Activated CD8-positive, alpha-beta T cell treated with anti-CD3 and anti-CD28 coated beads, Interleukin-2, amount 10 ng/mL, durations not matched to agents 7 days and 5 days (primary cell): ENCODE results near the gene ATP6V0D1. TPM values are rescaled to one million over a fixed set of nuclear protein-coding genes. Genes with fewer than 3 reads are reported as not detected.

Experiments
- ATAC-seq: fragments of 150-1000 bp; cut with Tn5 transposase; one replicate; pipeline ENCODE4 v1.10.0; 2021; ENCODE audit warnings: moderate library complexity
- CTCF ChIA-PET: fragments of 350-600 bp; sonication (Branson Sonifier 250); formaldehyde crosslinking; loops from one replicate; lab custom pipeline; 2021; ENCODE audit warnings: antibody characterized with exemption; lab: Charles Lee
- POLR2A ChIA-PET: fragments of 350-600 bp; sonication (Branson Sonifier 250); formaldehyde crosslinking; loops from one replicate; lab custom pipeline; 2021; ENCODE audit warnings: antibody characterized with exemption; lab: Charles Lee
- DNase-seq: peaks from one replicate; pipeline ENCODE4 v3.0.0-alpha.2; 2020
- H3K27ac Mint-ChIP-seq: one replicate; pipeline ENCODE4 v1.8.0; 2021; ENCODE audit warnings: mild to moderate bottlenecking, mixed read lengths
- H3K27me3 Mint-ChIP-seq: one replicate; pipeline ENCODE4 v1.8.0; 2021; ENCODE audit warnings: low read depth, mixed read lengths
- H3K36me3 Mint-ChIP-seq: one replicate; pipeline ENCODE4 v1.8.0; 2021; ENCODE audit warnings: low read depth, mixed read lengths
- H3K4me1 Mint-ChIP-seq: one replicate; pipeline ENCODE4 v1.8.0; 2021; ENCODE audit warnings: low read depth, mixed read lengths
- H3K4me3 Mint-ChIP-seq: one replicate; pipeline ENCODE4 v1.8.0; 2021; ENCODE audit warnings: mild to moderate bottlenecking, mixed read lengths
- H3K9me3 Mint-ChIP-seq: one replicate; pipeline ENCODE4 v1.8.0; 2022; ENCODE audit warnings: mixed read lengths; ENCODE audit not compliant: insufficient read depth
- total RNA-seq, 2 experiments: library from RNA; stranded (reverse); gene quantifications; one replicate each; pipeline ENCODE4 v1.2.3, GENCODE V29; 2021

Gene ATP6V0D1
- total RNA-seq, 2 experiments from 2014 or later = 52.7 to 58.1 TPM

- H3K36me3 Mint-ChIP-seq = no peaks in the 10 kb centered on the region
- DNase-seq = no peak
- CTCF ChIA-PET = interaction anchor here (1.1 to 1.3 kb wide), 3 partner anchors 40 to 127 kb away, joined by 3 to 4 read pairs (median 3); no protein-coding TSS in a partner anchor
- peaks cover 9% of the 10 kb centered on the region for H3K4me1 Mint-ChIP-seq
- H3K9me3 Mint-ChIP-seq = no peaks in the 10 kb centered on the region
- no peak overlapping the region for H3K4me3 Mint-ChIP-seq
- peaks cover 35% of the 10 kb centered on the region for H3K27me3 Mint-ChIP-seq
- no peak overlapping the region for H3K27ac Mint-ChIP-seq
- no peak for ATAC-seq
- POLR2A ChIA-PET = no interaction called here
These were observed 87.2 kb downstream of the ATP6V0D1 start for GRCh38 chr16:67393788-67394154.

- POLR2A ChIA-PET = no interaction called here
- Mint-ChIP-seq H3K9me3 (no peaks in the 10 kb centered on the region), H3K36me3 (no peaks in the 10 kb centered on the region), H3K27me3 (peaks cover 35% of the 10 kb centered on the region), H3K27ac (no peak within 1 kb of the TSS), H3K4me1 (peaks cover 9% of the 10 kb centered on the region), H3K4me3 (no peak within 1 kb of the TSS)
- DNase-seq (peak; percentile 56), ATAC-seq (peak; percentile 73)
- CTCF ChIA-PET = interaction anchor here (1.1 to 1.3 kb wide), 3 partner anchors 39 to 128 kb away, joined by 3 to 4 read pairs (median 3); no protein-coding TSS in a partner anchor
These were observed 87.7 kb downstream of the ATP6V0D1 start, which contains the start of gene TPPP3 for GRCh38 chr16:67393111-67393787. Gene TPPP3 (minus strand): TSS chr16:67393498. CDS start chr16:67391111, 2,387 bp downstream.

GRCh38 chr16:67392301-67393059, 88.5 kb downstream of the ATP6V0D1 start:
- H3K27ac Mint-ChIP-seq = no peak overlapping the region
- ATAC-seq (no peak), DNase-seq (no peak)
- no peaks in the 10 kb centered on the region for H3K36me3 Mint-ChIP-seq
- peaks cover 9% of the 10 kb centered on the region for H3K4me1 Mint-ChIP-seq
- ChIA-PET POLR2A (no interaction called here), CTCF (interaction anchor here (1.1 to 1.3 kb wide), 2 partner anchors 53 to 128 kb away, joined by 3 to 4 read pairs; no protein-coding TSS in a partner anchor)
- no peaks in the 10 kb centered on the region for H3K9me3 Mint-ChIP-seq
- H3K4me3 Mint-ChIP-seq = no peak overlapping the region
- H3K27me3 Mint-ChIP-seq = peaks cover 35% of the 10 kb centered on the region

DNA sequence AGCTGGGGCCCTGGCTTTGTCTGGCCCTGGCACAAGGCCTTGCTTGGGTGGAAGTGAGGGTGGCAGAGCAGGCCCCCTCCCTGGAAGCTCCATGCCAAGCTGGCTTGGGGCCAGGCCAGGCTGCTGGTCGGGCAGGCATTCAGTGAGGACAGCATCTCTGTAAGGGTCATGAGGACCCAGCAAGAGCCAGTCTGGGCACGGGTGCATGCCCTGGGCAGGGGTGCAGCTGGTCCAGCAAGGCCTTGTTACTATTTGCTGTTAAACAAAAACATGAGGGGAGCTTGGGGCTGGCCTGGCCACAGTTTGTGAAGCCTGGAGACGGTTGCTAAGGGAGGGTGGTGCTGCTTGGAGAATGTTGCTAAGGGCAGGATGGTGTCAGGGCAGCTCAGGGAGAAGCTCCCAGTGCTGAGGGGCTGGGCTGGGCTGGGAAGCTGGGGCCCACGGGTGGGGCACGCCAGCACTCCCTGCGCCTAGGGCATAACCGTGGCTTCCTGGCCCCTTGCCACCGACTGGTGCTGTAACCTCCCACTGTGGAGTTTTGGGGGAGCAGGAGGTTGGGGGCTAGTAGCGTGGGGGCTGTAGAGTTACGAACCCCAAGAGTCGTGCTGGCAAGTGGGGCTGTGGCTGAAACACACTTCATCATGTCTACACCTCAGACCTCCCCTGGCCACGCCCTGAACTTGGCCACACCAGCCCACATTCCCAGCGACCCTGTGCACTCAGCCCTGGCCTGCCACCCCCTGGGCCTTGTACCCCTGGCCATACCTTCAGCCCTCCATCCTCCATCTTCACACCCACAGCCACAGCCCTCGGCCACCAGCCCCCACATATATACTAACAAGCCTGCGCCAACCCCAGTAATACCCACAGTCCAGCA, 89.3 kb downstream of the ATP6V0D1 start:
- Mint-ChIP-seq H3K4me1 (peaks cover 9% of the 10 kb centered on the region), H3K36me3 (no peaks in the 10 kb centered on the region), H3K9me3 (no peaks in the 10 kb centered on the region), H3K27me3 (peaks cover 35% of the 10 kb centered on the region), H3K4me3 (no peak overlapping the region), H3K27ac (no peak overlapping the region)
- POLR2A ChIA-PET = no interaction called here
- peak; percentile 48 for ATAC-seq
- CTCF ChIA-PET = no interaction called here
- no peak for DNase-seq

GRCh38 chr16:67390816-67391423, 90.0 kb downstream of the ATP6V0D1 start:
- H3K36me3 Mint-ChIP-seq = no peaks in the 10 kb centered on the region
- H3K4me3 Mint-ChIP-seq = no peak overlapping the region
- H3K4me1 Mint-ChIP-seq = peaks cover 9% of the 10 kb centered on the region
- no peak overlapping the region for H3K27ac Mint-ChIP-seq
- ChIA-PET CTCF (no interaction called here), POLR2A (no interaction called here)
- ATAC-seq (no peak), DNase-seq (no peak)
- peaks cover 35% of the 10 kb centered on the region for H3K27me3 Mint-ChIP-seq
- H3K9me3 Mint-ChIP-seq = no peaks in the 10 kb centered on the region

GRCh38 chr16:67389911-67390815, 90.8 kb downstream of the ATP6V0D1 start:
- H3K4me3 Mint-ChIP-seq = no peak overlapping the region
- H3K4me1 Mint-ChIP-seq = peaks cover 9% of the 10 kb centered on the region
- H3K27me3 Mint-ChIP-seq = peaks cover 32% of the 10 kb centered on the region
- no peak overlapping the region for H3K27ac Mint-ChIP-seq
- H3K9me3 Mint-ChIP-seq = no peaks in the 10 kb centered on the region
- DNase-seq = no peak
- no peak for ATAC-seq
- H3K36me3 Mint-ChIP-seq = no peaks in the 10 kb centered on the region
- ChIA-PET CTCF (interaction anchor here (1.0 kb wide), 1 partner anchor 9 kb away, joined by 3 read pairs; no protein-coding TSS in a partner anchor), POLR2A (no interaction called here)

DNA sequence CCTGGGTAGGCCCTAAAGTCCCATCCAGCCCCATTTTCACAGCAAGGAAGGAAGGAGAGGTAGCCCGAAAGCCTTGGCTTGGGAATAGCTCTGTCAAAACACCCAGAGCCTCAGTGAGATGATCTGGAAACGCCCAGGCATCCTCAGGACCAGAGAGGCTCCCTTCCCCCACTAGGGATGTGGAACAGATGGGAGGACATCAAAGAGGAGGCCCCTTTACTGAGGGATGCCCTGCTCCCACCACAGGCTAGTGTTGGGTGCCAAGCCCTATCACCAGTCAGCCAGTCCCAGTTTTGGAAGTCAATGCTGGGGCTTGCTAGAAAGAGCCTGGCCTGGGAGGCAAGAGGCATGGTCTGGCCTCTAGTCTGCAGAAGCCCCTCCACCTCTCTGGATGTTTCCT, 92.4 kb downstream of the ATP6V0D1 start:
- ChIA-PET CTCF (interaction anchor here (1.0 kb wide), 1 partner anchor 11 kb away, joined by 3 read pairs; no protein-coding TSS in a partner anchor), POLR2A (interaction anchor here (0.8 kb wide), 1 partner anchor 345 kb away, joined by 3 read pairs; no protein-coding TSS in a partner anchor)
- peaks cover 23% of the 10 kb centered on the region for H3K27me3 Mint-ChIP-seq
- peaks cover 1% of the 10 kb centered on the region for H3K4me1 Mint-ChIP-seq
- ATAC-seq (no peak), DNase-seq (no peak)
- H3K4me3 Mint-ChIP-seq = no peak overlapping the region
- no peak overlapping the region for H3K27ac Mint-ChIP-seq
- no peaks in the 10 kb centered on the region for H3K36me3 Mint-ChIP-seq
- no peaks in the 10 kb centered on the region for H3K9me3 Mint-ChIP-seq

DNA sequence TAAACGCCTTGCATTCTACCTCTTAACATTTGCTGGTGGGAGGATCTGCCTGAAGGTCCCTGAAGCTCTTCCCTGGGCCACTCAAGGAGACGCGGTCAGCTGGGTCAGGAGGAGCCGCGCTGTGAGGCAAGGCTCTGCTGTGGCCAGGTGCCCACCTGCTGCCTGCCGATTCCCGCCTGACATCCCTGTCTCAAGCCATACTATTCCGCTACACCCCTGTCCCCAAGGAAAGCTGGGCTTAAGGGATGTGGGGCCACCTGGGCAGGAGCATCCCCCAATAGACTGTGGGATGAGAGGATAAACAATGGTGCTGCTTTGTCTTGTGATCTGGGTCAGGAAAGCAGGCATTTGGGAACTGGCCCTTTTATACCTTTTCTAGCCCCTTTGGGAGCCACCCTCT, 92.8 kb downstream of the ATP6V0D1 start:
- ATAC-seq (no peak), DNase-seq (no peak)
- Mint-ChIP-seq H3K27ac (no peak overlapping the region), H3K4me3 (no peak overlapping the region), H3K4me1 (no peaks in the 10 kb centered on the region), H3K36me3 (no peaks in the 10 kb centered on the region), H3K27me3 (peaks cover 22% of the 10 kb centered on the region), H3K9me3 (no peaks in the 10 kb centered on the region)
- POLR2A ChIA-PET = no interaction called here
- CTCF ChIA-PET = interaction anchor here (1.9 kb wide), 1 partner anchor 128 kb away, joined by 4 read pairs; no protein-coding TSS in a partner anchor
